Stimulated activated CD8-positive, alpha-beta memory T cell treated with anti-CD3 and anti-CD28 coated beads, Interleukin-12 subunit alpha, Interleukin-12 subunit beta, amount 100 ng/mL, for 24 hours (primary cell): Measurements from ENCODE around the gene SLC19A1.

Experiments
- DNase-seq: peaks from one replicate; pipeline ENCODE4 v3.0.0-alpha.2; 2020; ENCODE audit errors: extremely low read depth

SLC19A1 gene

DNA sequence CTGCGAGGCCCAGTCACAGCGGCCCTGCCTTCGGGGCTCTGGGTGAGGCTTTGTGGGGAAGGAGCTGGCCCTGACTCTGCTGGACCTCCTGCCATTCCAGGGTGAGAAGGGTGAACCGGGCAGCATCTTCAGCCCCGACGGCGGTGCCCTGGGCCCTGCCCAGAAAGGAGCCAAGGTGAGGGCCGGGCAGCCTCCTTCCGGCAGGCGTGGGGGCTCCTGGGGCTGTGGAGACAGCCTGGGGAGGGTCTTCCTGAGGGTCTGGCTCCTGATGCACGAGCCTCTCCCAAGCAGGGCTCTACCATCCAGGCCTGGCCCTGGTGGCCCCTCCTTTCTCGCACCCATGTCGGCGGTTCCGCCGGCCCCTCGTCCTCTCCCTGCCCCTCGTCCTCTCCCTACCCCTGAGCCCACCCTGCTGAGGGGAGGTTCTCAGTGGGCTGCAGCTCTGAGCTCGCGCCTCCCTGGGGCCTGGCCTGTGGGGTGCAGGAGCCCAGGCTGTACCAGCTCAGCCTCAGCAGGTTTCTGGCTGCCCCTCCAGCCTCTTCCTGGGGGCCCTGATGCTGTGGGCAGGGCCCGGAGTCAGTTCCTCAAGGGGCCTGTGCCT lies 48.7 kb downstream of the SLC19A1 start:
- no peak for DNase-seq

DNA sequence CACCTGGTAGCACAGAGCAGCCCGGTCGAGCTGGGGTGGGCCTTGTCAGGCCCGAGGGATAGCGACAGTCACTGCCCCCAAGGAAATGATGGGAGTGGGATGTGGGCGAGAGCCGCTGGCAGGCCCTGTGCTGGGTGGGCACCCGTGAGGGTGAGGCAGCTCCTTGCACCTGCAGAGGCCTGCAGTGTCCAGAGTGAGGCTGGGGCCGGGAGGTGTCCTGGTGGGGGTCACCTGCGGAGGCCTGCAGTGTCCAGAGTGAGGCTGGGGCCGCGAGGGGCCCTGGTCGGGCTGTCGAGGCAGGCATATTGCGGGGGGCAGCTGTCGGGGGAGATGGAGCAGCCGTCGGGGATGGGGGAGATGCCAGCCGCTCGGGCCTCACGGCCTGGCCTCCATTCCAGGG lies 49.5 kb downstream of the SLC19A1 start:
- no peak for DNase-seq

DNA sequence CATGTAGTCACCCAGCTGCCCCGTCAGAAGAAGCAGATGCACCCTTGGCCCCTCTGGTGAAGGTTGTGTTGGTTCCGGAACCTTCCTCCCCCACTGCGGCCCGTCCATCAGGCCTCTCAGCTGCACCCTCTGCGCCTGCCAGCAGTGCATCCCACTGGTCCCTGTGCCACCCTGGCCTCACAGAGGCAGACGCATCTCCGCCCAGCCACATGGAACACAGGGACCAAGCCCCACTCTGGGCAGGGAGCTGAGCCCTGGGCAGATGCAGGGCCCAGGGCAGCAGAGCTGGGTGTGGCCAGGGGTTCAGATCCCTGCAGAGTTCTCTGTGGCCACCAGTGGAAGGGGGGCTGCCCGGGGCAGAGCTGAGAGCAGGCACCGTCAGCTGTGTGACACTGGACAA lies 50.6 kb downstream of the SLC19A1 start:
- no peak for DNase-seq

DNA sequence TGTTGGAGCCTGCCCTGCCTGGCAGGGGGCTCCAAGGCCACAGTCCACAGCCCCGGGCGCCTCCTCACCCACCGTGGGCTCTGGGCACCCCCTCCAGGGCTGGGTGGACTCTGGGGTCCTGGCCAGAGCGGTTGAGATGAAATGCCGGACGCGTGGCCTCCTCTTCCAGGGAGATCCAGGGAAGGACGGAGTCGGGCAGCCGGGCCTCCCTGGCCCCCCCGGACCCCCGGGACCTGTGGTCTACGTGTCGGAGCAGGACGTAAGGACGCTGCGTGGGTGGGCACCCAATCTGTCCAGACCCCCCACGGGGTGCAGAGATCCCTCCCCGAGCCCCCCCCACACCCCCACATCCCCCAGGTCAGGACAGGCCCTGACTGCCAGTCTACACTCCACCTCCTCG lies 51.2 kb downstream of the SLC19A1 start:
- no peak for DNase-seq

DNA sequence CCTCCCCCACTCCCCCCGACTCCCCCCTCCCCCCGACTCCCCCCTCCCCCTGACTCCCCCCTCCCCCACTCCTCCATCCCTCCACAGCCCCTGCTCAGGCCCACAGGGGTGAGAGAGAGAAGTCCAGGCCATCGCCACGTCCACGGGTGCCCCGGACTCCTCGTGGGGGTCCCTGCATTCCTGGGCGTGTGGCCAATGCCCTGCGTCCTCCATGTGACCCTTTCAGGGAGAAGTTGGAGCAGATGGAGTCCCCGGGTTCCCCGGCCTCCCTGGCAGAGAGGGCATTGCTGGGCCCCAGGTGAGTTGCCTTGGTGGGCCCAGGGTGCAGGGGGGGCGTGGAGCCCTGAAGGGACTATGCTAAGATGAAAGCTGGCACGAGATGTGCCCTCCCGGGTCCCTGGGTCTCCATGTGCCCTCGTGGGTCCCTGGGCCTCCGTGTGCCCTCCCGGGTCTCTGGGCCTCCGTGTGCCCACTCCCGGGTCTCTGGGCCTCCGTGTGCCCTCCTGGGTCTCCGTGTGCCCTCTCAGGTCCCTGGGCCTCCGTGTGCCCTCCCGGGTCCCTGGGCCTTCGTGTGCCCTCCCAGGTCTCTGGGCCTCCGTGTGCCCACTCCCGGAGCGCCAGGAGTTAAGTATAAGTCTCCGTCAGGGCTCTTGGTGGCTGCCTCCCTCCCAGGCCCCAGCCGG lies 52.0 kb downstream of the SLC19A1 start:
- DNase-seq, result no peak

DNA sequence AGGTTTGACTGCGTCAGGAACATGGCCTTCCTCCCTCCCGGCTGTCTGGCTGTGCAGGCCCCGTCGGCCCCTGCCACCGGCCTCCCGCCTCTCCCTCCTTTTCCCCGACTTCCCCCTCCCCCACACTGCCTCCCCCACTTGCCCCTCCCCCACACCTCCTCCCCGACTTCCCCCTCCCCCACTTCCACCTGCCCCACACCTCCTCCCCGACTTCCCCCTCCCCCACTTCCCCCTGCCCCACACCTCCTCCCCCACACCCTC lies 52.6 kb downstream of the SLC19A1 start:
- DNase-seq, result no peak

DNA sequence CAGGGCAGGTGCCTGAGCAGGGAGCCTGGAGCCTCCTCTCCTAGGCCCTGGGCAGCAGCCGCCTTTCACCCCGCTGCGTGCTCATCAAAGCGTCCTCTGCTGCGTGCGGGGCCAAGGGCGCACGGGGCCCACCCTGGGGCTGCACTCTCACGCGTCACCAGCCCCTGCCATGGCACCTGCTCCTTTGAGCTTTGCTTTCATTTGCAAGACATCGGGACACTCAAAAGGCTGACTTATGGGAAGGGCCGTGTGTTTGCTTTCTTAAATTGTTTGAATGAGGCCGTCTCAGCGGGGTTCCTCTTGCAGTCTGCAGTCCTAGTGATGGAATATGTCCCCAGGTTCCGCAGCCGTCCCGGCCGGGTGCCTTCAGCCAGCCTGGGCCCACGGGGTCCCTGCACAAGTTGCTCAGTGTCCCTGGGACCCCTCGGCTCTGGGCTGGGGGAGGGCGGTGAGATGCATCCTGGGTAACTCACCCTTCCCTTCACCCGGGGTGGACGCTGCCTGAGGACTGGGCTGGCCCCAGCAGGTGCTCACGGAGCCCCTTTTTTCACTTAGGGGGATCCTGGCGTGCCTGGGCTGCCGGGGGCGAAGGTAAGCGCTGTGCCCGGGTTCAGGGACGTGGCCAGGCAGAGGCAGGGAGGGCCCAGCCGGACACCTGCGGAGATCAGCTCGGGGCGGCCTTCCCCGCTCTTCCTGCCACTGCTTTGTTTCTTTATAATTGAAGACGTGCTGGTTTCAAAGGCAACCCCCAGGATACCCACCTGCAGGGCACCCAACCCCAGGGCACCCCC lies 53.1 kb downstream of the SLC19A1 start:
- DNase-seq, result no peak

DNA sequence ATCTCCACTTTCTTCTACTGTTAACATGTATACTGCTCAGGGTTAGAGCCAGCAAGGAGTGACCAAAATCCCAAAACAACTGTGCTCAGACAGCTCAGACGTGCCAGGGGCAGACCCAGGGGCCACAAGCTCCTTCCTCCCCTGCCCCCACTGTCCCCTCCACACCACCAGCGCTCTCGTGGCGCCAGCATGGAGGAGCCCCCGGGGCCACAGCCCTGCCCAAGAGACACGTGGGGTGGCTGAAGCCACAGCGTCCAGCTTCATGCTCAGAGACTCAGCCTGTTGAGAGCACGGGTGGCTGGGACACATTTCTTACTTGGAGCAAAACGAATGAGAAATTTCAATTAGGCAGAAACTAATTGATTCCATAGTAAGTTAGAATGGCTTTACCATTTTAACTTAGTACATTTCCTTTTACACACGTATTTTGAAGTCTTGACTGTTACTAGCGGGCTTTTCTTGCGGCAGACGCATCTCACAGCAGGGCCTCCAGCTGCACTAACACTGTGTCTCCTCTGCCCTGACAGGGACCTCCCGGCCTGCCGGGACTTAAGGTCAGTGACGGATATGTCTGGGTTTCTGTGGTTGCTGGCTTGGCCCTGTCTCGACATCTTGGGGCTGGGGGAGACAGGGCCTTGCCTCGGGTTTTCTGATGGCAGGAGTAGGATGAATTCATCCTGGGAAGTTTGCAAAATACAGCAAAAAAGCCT lies 54.2 kb downstream of the SLC19A1 start:
- no peak for DNase-seq

DNA sequence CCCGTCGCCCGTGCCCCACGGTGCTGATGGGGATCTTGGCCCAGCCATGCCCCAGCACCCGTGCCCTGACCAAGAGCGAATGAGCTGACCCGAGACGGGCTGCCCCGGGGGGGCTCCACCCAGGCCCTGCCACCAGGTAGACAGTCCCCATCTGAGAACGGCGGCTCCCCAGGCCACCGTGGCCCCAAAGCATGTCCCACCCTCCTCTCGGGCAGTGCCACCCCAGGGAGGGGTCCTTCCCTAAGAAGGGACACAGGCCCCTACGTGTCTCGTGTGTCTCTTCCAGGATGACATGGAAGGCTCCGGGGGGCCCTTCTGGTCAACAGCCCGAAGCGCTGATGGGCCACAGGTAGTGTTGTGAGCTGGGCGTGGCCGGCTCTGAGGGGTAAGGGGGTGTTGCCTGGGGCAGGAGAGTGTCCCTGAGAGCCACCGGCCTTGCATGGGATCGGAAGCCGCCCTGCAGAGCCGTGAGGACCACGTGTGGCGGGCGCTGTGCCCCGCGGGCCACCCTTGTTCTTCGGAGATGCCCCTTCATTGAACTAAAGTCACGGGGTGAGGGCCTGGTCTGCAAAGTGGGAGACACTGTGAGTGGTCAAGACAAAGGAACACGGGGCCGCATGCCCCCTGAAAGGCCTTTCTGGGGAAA lies 55.0 kb downstream of the SLC19A1 start:
- no peak for DNase-seq

DNA sequence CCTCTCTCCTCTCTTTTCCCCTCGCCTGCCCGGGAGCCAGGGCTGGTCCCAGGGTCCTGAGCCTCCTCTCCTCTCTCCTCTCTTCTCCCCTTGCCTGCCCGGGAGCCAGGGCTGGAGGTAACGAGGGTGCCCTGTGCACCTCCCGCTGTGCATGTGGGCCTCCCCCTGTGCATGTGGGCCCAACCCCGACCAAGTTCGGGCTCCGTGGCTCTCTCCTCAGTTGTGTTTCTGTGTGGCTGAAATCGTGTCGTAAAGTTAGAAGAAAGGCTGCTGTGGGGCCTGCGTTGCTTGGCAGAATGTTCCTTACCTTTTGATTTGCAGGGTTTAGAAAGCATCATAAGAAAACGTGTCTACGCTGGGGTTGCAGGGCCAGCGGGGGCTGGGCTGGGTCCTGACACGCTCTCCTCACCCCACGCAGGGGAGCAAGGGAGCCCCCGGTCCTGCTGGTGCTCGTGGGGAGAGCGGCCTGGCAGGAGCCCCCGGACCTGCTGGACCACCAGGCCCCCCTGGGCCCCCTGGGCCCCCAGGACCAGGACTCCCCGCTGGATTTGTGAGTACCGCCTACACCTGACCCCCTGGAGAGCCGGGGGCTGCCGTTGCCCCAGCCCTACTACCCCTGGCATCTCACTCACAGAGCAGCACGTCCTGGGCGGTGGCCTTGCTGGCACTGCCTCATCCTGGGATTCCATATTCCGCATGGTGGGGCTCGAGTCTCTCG lies 55.6 kb downstream of the SLC19A1 start:
- DNase-seq, result no peak

DNA sequence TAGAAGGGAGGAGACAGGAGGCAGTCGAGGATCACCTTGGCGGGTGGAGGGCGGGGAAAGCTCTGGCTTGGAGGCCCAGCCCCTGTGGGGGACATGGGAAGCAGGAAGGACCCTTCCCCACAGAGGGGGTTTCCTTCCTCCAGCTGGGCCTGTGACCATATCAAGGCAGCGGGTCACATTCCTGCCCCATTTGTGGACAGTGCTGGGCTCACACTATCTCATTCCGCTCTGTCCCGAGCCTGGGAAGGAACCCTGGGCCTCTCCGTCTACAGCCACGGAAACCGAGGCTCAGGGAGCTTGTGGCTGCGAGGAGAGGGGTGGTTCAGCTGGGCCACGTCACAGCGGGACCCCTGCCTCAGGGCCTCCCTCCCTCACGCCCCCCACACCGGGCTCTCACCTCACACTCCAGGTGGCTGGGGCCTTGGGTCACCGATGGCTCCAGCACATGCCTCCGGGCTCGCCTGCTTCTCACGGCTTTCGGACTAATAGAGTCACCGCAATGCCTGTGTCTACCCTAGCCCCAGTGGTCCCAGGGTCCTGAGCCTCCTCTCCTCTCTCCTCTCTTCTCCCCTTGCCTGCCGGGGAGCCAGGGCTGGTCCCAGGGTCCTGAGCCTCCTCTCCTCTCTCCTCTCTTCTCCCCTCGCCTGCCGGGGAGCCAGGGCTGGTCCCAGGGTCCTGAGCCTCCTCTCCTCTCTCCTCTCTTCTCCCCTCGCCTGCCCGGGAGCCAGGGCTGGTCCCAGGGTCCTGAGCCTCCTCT lies 56.4 kb downstream of the SLC19A1 start:
- DNase-seq, result no peak

DNA sequence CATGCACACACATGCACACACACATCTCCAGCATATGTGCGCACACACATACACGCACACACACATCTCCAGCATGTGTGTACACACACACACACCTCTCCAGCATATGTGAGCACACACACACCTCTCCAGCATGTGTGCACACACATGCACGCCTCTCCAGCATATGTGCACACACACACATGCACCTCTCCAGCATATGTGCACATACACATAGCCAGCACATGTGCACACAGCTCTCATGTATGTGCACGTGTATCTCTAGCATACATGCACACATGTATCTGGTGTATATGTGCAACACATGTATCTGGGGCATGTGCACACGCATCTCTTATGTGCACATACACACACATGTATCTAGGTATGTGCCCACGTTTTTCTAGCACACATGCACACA lies 57.9 kb downstream of the SLC19A1 start:
- DNase-seq, result no peak

DNA sequence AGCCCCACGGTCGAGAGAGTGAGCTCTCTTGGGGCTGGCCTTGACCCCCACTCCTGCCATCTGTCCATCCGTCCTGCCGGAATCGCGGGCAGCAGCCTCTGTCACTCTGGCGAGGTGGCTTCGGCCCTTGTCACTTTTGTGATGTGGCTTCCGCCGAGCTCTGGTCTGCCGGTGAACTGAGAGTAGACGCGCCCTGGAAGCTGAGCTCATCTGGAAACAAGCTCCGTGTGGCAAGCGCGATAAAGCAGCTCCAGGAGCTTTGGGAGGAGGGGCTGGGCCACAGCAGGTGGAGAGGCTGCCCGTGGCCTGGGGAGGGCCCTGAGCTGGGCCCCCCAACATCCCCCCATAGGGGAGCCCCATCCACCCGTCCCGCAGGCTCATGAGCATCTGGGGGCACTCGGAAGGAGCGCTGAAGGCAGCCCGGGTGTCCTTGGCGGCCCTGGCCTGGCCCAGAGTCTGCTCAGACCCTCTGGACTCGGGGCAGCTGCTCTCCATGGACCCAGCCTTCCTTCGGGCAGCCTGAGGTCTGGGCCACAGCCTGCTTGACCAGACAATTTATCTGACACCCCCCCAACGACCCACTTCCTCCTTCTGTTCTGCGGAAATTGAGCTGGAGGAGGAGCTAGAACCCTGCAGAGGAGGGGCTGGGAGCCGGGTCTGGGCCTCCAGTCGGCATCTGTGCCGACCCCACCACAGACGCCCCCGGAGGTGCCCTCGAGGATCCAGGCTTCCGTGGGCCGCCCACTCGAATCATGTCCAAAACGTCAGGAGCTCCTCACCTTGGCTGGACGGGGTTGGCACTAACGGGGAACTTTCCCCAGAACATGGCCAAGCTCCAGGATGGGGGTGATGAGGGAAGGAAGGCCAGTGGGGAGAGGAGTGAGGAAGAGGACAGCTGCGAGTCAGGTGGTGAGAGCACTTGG lies 59.1 kb downstream of the SLC19A1 start:
- no peak for DNase-seq

DNA sequence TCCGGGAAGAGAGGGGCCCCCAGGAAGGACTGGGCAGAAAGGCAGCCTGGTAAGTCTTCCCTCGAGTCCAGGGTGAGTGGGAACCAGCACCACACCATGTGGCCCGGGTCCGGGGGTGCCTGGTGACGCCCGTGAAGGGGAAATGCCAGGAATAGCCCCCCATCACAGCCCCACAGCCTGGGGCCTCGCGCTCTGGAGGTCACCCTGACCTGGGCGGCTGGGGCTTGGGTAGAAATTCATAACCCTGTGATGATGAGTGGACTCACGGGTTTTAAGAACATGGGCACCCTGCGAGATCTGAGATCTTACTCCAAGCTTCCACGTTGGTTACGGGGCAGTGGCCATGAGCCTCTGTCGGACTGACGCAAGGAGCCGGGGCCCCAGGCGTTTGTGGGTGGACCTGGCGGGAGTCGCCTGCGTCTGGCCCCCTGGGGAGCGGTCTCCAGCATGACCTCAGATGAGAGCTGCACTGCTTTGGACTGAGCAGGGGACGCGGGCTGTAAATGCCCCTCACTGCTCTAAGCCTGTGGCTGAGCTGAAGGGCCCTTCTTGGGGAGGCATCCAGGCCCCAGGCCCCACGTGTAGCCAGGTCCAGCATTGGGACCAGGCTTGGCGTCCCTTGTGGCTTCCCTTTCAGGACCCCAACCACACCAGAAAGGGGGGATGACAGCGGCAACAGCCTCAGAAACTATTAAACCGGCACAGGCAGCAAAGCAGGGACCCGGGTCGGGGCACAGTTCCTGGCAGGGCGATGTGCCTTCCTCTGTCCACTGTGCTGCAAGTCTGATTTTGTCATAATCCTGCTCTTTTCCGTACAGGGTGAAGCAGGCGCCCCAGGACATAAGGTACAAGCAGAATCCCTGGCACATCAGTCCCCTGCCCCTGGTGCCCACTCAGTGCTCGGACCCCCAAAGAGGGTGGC lies 60.0 kb downstream of the SLC19A1 start:
- no peak for DNase-seq

DNA sequence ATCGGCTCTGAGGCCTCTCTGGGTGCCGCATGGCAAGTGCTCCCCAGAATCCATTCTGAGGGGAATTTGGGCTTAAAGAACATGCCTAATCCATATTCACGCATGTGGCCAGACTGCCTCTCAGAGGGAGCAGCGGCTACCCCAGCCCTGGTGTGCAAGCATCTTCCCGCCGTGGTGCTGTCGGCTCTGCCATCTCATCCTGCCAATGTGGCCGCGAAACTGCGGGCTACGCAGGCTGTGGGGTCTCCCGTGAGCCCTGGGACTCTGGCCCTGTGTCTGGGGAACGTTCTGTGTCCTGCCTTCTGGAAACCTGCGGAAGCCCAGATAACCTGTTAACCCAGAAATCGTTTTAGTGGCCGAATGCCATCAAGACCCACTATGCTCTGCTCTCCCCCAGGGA lies 60.7 kb downstream of the SLC19A1 start:
- DNase-seq, result no peak

DNA sequence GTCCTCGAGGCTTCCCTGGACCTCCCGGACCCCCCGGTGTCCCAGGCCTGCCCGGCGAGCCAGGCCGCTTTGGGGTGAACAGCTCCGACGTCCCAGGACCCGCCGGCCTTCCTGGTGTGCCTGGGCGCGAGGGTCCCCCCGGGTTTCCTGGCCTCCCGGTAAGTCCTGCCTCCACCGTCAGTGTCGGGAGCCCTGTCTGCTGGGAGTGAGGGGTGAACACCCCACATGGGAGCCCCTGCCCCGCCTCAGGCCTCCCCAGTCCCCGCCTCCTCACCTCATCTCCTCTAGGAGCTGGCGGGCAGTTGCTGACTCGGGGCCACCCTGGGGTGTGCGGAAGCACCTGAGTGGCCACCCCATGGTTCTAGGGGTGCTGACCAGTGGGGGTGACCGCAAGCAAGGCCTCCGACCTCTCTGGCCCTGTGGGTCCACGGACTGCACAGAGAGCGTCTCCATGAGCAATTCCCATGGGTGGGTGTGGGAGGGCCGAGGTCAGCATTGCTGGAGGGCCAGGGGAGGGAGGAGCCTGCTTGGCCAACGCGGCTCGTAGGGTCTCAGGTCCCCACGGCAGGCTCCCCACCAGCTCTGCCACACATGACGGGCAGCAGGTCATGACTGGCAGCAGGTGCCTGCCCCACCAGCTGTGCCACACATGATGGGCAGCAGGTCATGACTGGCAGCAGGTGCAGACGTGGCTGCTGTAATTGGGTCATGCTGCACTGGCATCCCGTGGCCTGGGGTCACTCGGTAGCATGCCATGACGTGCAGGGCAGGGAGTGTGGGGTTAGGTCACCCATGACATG lies 61.3 kb downstream of the SLC19A1 start:
- DNase-seq, result no peak

DNA sequence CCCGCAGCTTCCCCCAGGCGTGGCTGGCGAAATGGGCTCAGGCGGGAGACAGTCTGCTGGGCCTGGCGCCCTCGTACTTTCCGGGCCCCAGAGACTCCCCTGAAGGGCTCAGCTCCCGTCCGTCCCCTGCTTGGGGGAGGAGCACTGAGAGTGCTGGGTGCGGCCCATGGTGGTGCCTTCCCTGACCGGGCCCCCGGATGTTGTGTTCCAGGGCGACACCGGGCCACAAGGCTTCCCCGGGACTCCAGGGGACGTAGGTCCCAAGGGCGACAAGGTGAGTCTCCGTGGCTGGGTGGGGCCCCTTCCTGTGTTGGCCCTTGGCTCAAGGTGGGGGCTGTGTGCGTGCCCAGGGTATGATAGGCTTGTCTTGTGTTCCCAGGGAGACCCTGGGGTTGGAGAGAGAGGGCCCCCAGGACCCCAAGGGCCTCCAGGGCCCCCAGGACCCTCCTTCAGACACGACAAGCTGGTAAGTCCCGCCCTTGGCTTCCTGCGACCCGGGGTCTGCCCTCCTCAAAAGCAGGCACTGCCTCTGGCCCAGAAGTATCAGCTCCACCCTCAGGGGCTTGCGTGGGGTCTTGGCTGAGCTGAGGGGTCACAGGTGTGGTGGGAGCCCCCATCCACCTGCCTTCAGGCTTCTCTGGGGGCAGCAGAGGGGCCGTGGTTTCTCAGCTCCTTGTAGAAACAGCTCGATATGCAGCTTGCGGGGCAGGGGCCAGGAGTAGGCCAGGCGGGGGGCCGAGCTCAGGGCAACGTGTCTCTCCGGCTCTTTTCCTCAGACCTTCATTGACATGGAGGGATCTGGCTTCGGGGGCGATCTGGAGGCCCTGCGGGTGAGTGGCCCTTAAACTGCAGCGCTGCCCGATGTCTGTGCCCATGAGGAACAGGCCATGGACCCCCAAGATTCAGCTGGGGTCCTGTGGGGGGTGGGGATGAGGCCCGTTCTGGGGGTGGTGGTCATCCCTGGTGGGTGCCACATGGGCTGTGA lies 62.3 kb downstream of the SLC19A1 start:
- DNase-seq, result no peak
